Measurements from ENCODE around the gene FAM241B.

DNA sequence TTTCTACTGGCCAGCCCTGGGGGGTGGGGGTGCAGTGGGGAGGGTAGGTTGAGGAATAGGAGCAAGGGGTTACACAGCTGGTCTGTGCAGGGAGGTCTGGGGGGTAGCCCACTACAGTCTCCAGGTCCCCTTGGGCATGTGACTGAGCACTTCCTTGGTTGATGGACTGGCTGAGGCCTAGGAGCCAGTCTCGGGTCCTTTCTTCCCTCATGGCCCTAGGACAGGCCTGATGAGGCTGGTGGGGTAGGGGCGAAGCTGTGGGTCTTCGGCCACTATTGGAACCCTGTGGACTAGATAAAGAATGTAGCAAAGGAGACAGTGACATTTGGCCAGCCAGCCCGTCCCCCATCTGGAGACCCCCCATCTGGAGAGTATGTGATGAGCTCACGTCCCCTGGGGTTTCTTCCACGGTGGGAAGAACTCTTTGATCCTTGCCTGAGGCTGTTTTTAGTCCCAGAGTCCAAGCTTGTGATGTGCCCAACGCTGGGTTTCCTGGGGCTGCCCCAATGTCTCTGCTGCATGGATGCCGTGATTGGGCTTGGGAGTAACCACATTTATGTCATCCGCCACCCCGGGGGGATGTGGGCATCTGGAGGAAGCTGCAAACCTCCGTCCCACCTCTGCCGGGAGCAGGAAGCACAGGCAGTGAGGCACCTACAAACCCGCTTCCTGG is 20.7 kb downstream of the FAM241B start:
- TF ChIP-seq, protein P1, sequence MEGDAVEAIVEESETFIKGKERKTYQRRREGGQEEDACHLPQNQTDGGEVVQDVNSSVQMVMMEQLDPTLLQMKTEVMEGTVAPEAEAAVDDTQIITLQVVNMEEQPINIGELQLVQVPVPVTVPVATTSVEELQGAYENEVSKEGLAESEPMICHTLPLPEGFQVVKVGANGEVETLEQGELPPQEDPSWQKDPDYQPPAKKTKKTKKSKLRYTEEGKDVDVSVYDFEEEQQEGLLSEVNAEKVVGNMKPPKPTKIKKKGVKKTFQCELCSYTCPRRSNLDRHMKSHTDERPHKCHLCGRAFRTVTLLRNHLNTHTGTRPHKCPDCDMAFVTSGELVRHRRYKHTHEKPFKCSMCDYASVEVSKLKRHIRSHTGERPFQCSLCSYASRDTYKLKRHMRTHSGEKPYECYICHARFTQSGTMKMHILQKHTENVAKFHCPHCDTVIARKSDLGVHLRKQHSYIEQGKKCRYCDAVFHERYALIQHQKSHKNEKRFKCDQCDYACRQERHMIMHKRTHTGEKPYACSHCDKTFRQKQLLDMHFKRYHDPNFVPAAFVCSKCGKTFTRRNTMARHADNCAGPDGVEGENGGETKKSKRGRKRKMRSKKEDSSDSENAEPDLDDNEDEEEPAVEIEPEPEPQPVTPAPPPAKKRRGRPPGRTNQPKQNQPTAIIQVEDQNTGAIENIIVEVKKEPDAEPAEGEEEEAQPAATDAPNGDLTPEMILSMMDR (IDR thresholded peaks at IDR 0.05): no peak
- no peak for TF ChIP-seq POLR2A (IDR thresholded peaks at IDR 0.05)

All from uterus (tissue), 2 donors.